Body of pancreas (tissue), 4 donors: ENCODE data around the gene ZBTB17.

Source experiments
- CTCF ChIP-seq, 7 experiments: fragments of 450-650 bp in 4 of 7; fragments of 200-600 bp in 3 of 7; sonication (generic) in 3 of 7; IDR thresholded peaks; one replicate each; pipeline ENCODE4 v1.5.1; 2016 to 2019; ENCODE audit warnings: antibody characterized with exemption in 7 of 7
- POLR2A ChIP-seq, 3 donors: fragments of 450-650 bp; IDR thresholded peaks; one replicate each; pipeline ENCODE4 v1.6.1; 2016; ENCODE audit warnings: antibody characterized with exemption in 3 of 3, mild to moderate bottlenecking in 2 of 3

DNA sequence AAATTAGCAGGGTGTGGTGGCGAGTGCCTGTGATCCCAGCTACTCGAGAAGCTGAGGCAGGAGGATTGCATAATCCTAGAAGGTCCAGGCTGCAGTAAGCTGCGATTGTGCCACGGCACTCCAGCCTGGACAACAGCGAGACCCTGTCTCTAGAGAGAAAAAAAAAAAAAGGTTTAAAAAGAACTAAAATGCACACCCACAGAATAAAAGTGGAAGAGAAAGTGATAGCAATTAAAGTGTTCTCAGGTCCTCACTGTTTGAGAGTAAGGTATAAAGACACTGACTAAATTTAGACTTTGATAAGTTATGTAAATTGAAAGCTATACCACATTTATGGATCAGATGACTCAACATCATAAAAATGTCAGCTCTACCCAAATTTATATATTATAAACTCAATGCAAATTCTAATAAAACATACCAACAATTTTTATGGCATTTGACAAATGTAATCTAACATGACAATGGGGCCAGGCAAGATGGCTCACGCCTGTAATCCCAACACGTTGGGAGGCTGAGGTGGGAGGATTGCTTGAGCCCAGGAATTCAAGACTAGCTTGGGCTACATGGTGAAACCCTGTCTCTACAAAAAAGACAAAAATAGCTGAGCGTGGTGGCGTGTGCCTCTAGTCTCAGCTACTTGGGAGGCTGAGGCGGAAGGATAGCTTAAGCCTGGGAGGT is 11.8 kb downstream of the ZBTB17 start:
- TF ChIP-seq POLR2A (IDR thresholded peaks at IDR 0.05) = no peak
- no peak for TF ChIP-seq CTCF (IDR thresholded peaks at IDR 0.05)
